Spinal cord (tissue), 10 donors: ENCODE measurements around the gene PTBP3. TPM values are rescaled to one million over a fixed set of nuclear protein-coding genes. Genes with fewer than 3 reads are reported as not detected.
"Not testable (repeated sequence)": the region's sequence is repeated elsewhere in the genome, so short reads cannot be mapped to it uniquely, and the experiment has no call there.

Source experiments
- DNase-seq, 6 donors: peaks; one replicate each; pipeline versions ENCODE4 v3.0.0 to v3.0.0-alpha.2; 2013 to 2015; ENCODE audit warnings: low spot score in 6 of 6, low read depth in 4 of 6
- H3K27ac ChIP-seq: one replicate; pipeline ENCODE4 v1.5.1; 2013; ENCODE audit warnings: low read depth, low read length, control low read depth
- H3K27me3 ChIP-seq: one replicate; pipeline ENCODE4 v1.6.1; 2013; ENCODE audit warnings: low read length; ENCODE audit not compliant: control insufficient read depth, insufficient read depth
- H3K36me3 ChIP-seq: one replicate; pipeline ENCODE4 v1.6.1; 2013; ENCODE audit warnings: low read length; ENCODE audit not compliant: control insufficient read depth, insufficient read depth
- H3K4me1 ChIP-seq: one replicate; pipeline ENCODE4 v1.6.1; 2013; ENCODE audit warnings: low read length; ENCODE audit not compliant: control insufficient read depth, insufficient read depth
- H3K4me3 ChIP-seq: one replicate; pipeline ENCODE4 v1.5.1; 2013; ENCODE audit warnings: low read depth, low read length, control low read depth
- H3K9me3 ChIP-seq: one replicate; pipeline ENCODE4 v1.6.1; 2013; ENCODE audit warnings: low read length; ENCODE audit not compliant: control insufficient read depth, insufficient read depth
- WGBS: methylation state at CpG from one replicate; pipeline ENCODE4 v1.1.5; 2013; ENCODE audit warnings: missing lambda C conversion rate; ENCODE audit not compliant: insufficient coverage; 5-methylcytosine and 5-hydroxymethylcytosine counted together
- polyA plus RNA-seq, 2 donors: library from polyadenylated mRNA; unstranded; fragments of 120-200 nt; gene quantifications; one replicate each; pipeline ENCODE4 v1.2.1, GENCODE V29; 2013; ENCODE audit not compliant: insufficient read length in 2 of 2
- total RNA-seq, 2 donors: library from RNA; depleted of rRNA in 1 of 2; stranded (reverse); fragments of 120-200 nt in 1 of 2; fragments of >200 nt in 1 of 2; gene quantifications; one replicate each; pipeline versions ENCODE4 v1.2.3 to v1.2.4, GENCODE V29; 2013 to 2014
- donor health status: healthy.

Gene PTBP3
- total and polyA plus RNA-seq, 4 donors: 15.5 to 42.7 (median 18.6) TPM

- Histone ChIP-seq H3K4me3 (no peak overlapping the region), H3K27me3 (no peaks in the 10 kb centered on the region), H3K36me3 (no peaks in the 10 kb centered on the region), H3K27ac (no peak overlapping the region), H3K4me1 (peaks cover 13% of the 10 kb centered on the region), H3K9me3 (peaks cover 6% of the 10 kb centered on the region)
- DNase-seq: no peak
- no CpG with 5 or more reads among the region's 1 CpG for WGBS
These were observed 44.4 kb upstream of the PTBP3 start for GRCh38 chr9:112377684-112378327.

GRCh38 chr9:112377087-112377486, 43.7 kb upstream of the PTBP3 start:
- peaks cover 8% of the 10 kb centered on the region for H3K9me3 ChIP-seq
- H3K27ac ChIP-seq: no peak overlapping the region
- no peak overlapping the region for H3K4me3 ChIP-seq
- H3K4me1 ChIP-seq: peaks cover 13% of the 10 kb centered on the region
- DNase-seq: no peak
- no peaks in the 10 kb centered on the region for H3K27me3 ChIP-seq
- whole genome bisulfite sequencing: 94% methylated on average over 2 of the region's 2 CpGs
- H3K36me3 ChIP-seq: no peaks in the 10 kb centered on the region

- no peak overlapping the region for H3K4me3 ChIP-seq
- peaks cover 13% of the 10 kb centered on the region for H3K4me1 ChIP-seq
- no peak overlapping the region for H3K27ac ChIP-seq
- WGBS: 90% methylated on average over 5 of the region's 5 CpGs
- peaks cover 8% of the 10 kb centered on the region for H3K9me3 ChIP-seq
- no peaks in the 10 kb centered on the region for H3K27me3 ChIP-seq
- H3K36me3 ChIP-seq: no peaks in the 10 kb centered on the region
- no peak for DNase-seq
These were observed 41.9 kb upstream of the PTBP3 start for GRCh38 chr9:112375361-112375760.

- no CpG with 5 or more reads among the region's 2 CpGs for WGBS
- H3K9me3 ChIP-seq, H3K4me3 ChIP-seq, DNase-seq, H3K27ac ChIP-seq, H3K36me3 ChIP-seq, H3K27me3 ChIP-seq: not testable (repeated sequence)
- peaks cover 10% of the 10 kb centered on the region for H3K4me1 ChIP-seq
These were observed 40.8 kb upstream of the PTBP3 start for GRCh38 chr9:112374232-112374631.

GRCh38 chr9:112373666-112374065, 40.2 kb upstream of the PTBP3 start:
- not testable (repeated sequence) for DNase-seq, H3K9me3 ChIP-seq, H3K4me1 ChIP-seq, H3K4me3 ChIP-seq, H3K27me3 ChIP-seq, H3K36me3 ChIP-seq, H3K27ac ChIP-seq
- WGBS: 100% methylated on average over 2 of the region's 2 CpGs

GRCh38 chr9:112371060-112371459, 37.6 kb upstream of the PTBP3 start:
- Histone ChIP-seq H3K27me3 (no peaks in the 10 kb centered on the region), H3K9me3 (peaks cover 10% of the 10 kb centered on the region), H3K4me1 (no peaks in the 10 kb centered on the region), H3K27ac (no peak overlapping the region), H3K36me3 (no peaks in the 10 kb centered on the region), H3K4me3 (no peak overlapping the region)
- DNase-seq: no peak
- no CpG with 5 or more reads among the region's 1 CpG for WGBS

- no peaks in the 10 kb centered on the region for H3K4me1 ChIP-seq
- peaks cover 9% of the 10 kb centered on the region for H3K9me3 ChIP-seq
- no peak overlapping the region for H3K4me3 ChIP-seq
- WGBS: no CpG with 5 or more reads among the region's 1 CpG
- H3K27me3 ChIP-seq: no peaks in the 10 kb centered on the region
- DNase-seq: no peak
- no peaks in the 10 kb centered on the region for H3K36me3 ChIP-seq
- no peak overlapping the region for H3K27ac ChIP-seq
These were observed 36.4 kb upstream of the PTBP3 start for GRCh38 chr9:112369817-112370216.

- DNase-seq: no peak
- Histone ChIP-seq H3K4me3 (no peak overlapping the region), H3K4me1 (no peaks in the 10 kb centered on the region), H3K9me3 (peaks cover 5% of the 10 kb centered on the region), H3K27ac (no peak overlapping the region), H3K36me3 (no peaks in the 10 kb centered on the region), H3K27me3 (no peaks in the 10 kb centered on the region)
These were observed 34.0 kb upstream of the PTBP3 start for GRCh38 chr9:112367465-112367864.

- 92% methylated on average over 2 of the region's 3 CpGs for WGBS
- no peak overlapping the region for H3K4me3 ChIP-seq
- no peaks in the 10 kb centered on the region for H3K27me3 ChIP-seq
- no peak overlapping the region for H3K27ac ChIP-seq
- no peak for DNase-seq
- no peaks in the 10 kb centered on the region for H3K36me3 ChIP-seq
- no peaks in the 10 kb centered on the region for H3K4me1 ChIP-seq
- H3K9me3 ChIP-seq: peaks cover 3% of the 10 kb centered on the region
These were observed 33.2 kb upstream of the PTBP3 start for GRCh38 chr9:112366591-112366990.

- not testable (repeated sequence) for DNase-seq, H3K36me3 ChIP-seq, H3K4me1 ChIP-seq, H3K27me3 ChIP-seq, H3K4me3 ChIP-seq, H3K9me3 ChIP-seq, H3K27ac ChIP-seq
- WGBS: 100% methylated on average over 2 of the region's 3 CpGs
These were observed 31.8 kb upstream of the PTBP3 start for GRCh38 chr9:112365257-112365656.
